HepG2 (cell line): ENCODE measurements around the gene SLC12A9. TPM values are rescaled to one million over a fixed set of nuclear protein-coding genes. Genes with fewer than 3 reads are reported as not detected.

Experiments used
- AHDC1 ChIP-seq: sonication (generic); formaldehyde crosslinking; IDR thresholded peaks from 2 replicates; pipeline ENCODE4 v1.5.1; 2020; ENCODE audit warnings: mild to moderate bottlenecking, missing genetic modification reagents, borderline replicate concordance
- ATF7-NPFF ChIP-seq: sonication (generic); formaldehyde crosslinking; IDR thresholded peaks from 2 replicates; pipeline ENCODE4 v1.8.1; 2023; ENCODE audit warnings: mild to moderate bottlenecking, low read depth, missing genetic modification reagents, moderate library complexity
- BCL6 ChIP-seq: IDR thresholded peaks from 2 replicates; pipeline ENCODE4 v1.6.1; 2016; ENCODE audit warnings: missing genetic modification reagents, missing compliant biosample characterization
- ELF4 ChIP-seq: sonication (generic); formaldehyde crosslinking; IDR thresholded peaks from 2 replicates; pipeline ENCODE4 v1.5.0; 2020; ENCODE audit warnings: missing genetic modification reagents, mild to moderate bottlenecking, moderate library complexity, borderline replicate concordance
- KDM3A ChIP-seq: IDR thresholded peaks from 2 replicates; pipeline ENCODE4 v1.6.1; 2018; ENCODE audit warnings: low read depth, missing compliant biosample characterization
- KLF13 ChIP-seq: sonication (generic); formaldehyde crosslinking; IDR thresholded peaks from 2 replicates; pipeline ENCODE4 v1.4.0; 2020; ENCODE audit warnings: mild to moderate bottlenecking, missing genetic modification reagents
- MTA3 ChIP-seq: sonication (generic); formaldehyde crosslinking; IDR thresholded peaks from 2 replicates; pipeline ENCODE4 v1.4.0; 2020; ENCODE audit warnings: missing genetic modification reagents
- NFE2 ChIP-seq: sonication (generic); formaldehyde crosslinking; IDR thresholded peaks from 2 replicates; pipeline ENCODE4 v1.4.0; 2020; ENCODE audit warnings: missing genetic modification reagents
- PHB2 ChIP-seq: fragments of 450-650 bp; IDR thresholded peaks from 2 replicates; pipeline ENCODE4 v1.6.1; 2018; ENCODE audit not compliant: partially characterized antibody
- SMC3 ChIP-seq: IDR thresholded peaks from 2 replicates; pipeline ENCODE4 v1.6.1; 2011; ENCODE audit warnings: low read length, improper control_type of control experiment
- ZBTB8A ChIP-seq: sonication (generic); formaldehyde crosslinking; IDR thresholded peaks from 2 replicates; pipeline ENCODE4 v1.4.0; 2020; ENCODE audit warnings: mild to moderate bottlenecking, low read depth, missing genetic modification reagents, borderline replicate concordance
- ZFP36 ChIP-seq: fragments of 150-350 bp; IDR thresholded peaks from 2 replicates; pipeline ENCODE4 v1.6.1; 2018; ENCODE audit warnings: borderline replicate concordance, low read length, low read depth; ENCODE audit not compliant: partially characterized antibody
- ZKSCAN5 ChIP-seq: sonication (generic); formaldehyde crosslinking; IDR thresholded peaks from 2 replicates; pipeline ENCODE4 v1.5.1; 2020; ENCODE audit warnings: mild to moderate bottlenecking, missing genetic modification reagents
- ZNF205 ChIP-seq: IDR thresholded peaks from 2 replicates; pipeline ENCODE4 v1.6.1; 2018; ENCODE audit warnings: missing biosample characterization, missing genetic modification reagents
- ZNF275 ChIP-seq: sonication (generic); formaldehyde crosslinking; IDR thresholded peaks from 2 replicates; pipeline ENCODE4 v1.8.0; 2022; ENCODE audit warnings: missing genetic modification reagents, mild to moderate bottlenecking, inconsistent platforms, borderline replicate concordance
- ZNF772 ChIP-seq: sonication (generic); formaldehyde crosslinking; IDR thresholded peaks from 2 replicates; pipeline ENCODE4 v1.5.0; 2020; ENCODE audit warnings: mild to moderate bottlenecking, missing genetic modification reagents
- ZNF776 ChIP-seq: sonication (generic); formaldehyde crosslinking; IDR thresholded peaks from 2 replicates; pipeline ENCODE4 v1.4.0; 2020; ENCODE audit warnings: mild to moderate bottlenecking, missing genetic modification reagents
- ZNF83 ChIP-seq: sonication (generic); formaldehyde crosslinking; IDR thresholded peaks from 2 replicates; pipeline ENCODE4 v1.4.0; 2020; ENCODE audit warnings: missing genetic modification reagents, mild to moderate bottlenecking, borderline replicate concordance
- ZSCAN30 ChIP-seq: sonication (generic); formaldehyde crosslinking; IDR thresholded peaks from 2 replicates; pipeline ENCODE4 v1.5.0; 2020; ENCODE audit warnings: mild to moderate bottlenecking, missing genetic modification reagents
- polyA plus RNA-seq, 8 experiments: library from polyadenylated mRNA; depleted of rRNA in 3 of 8; stranded (reverse) in 7 of 8; unstranded in 1 of 8; fragments of >200 nt; fragmentation: Illumina TruSeq in 4 of 8; extraction: Trizol in 4 of 8; gene quantifications; 2 replicates each; pipeline versions ENCODE4 v1.2.1 to v1.2.3, GENCODE V29; 2011 to 2016; ENCODE audit warnings: low read depth in 4 of 8, missing spikeins in 1 of 8, mixed read lengths in 1 of 8; ENCODE audit not compliant: insufficient read depth in 1 of 8
- total RNA-seq, 5 experiments: library from RNA; depleted of rRNA; stranded (reverse); fragments of >200 nt; fragmentation: Illumina TruSeq; extraction: Trizol; gene quantifications; 2 replicates each; pipeline ENCODE4 v1.2.3, GENCODE V29; 2016; ENCODE audit warnings: low read depth in 1 of 5
- TF ChIP-seq, protein P1 (sequence below): sonication (generic); formaldehyde crosslinking; IDR thresholded peaks from 2 replicates; pipeline ENCODE4 v1.5.1; 2020; ENCODE audit warnings: missing genetic modification reagents, mild to moderate bottlenecking, borderline replicate concordance

The SLC12A9 gene
- total and polyA plus RNA-seq, 2 of the 13 experiments (the other 11 are each of a cell fraction or from before 2014, with no cell fraction given), result 8.7 to 16.6 TPM

DNA sequence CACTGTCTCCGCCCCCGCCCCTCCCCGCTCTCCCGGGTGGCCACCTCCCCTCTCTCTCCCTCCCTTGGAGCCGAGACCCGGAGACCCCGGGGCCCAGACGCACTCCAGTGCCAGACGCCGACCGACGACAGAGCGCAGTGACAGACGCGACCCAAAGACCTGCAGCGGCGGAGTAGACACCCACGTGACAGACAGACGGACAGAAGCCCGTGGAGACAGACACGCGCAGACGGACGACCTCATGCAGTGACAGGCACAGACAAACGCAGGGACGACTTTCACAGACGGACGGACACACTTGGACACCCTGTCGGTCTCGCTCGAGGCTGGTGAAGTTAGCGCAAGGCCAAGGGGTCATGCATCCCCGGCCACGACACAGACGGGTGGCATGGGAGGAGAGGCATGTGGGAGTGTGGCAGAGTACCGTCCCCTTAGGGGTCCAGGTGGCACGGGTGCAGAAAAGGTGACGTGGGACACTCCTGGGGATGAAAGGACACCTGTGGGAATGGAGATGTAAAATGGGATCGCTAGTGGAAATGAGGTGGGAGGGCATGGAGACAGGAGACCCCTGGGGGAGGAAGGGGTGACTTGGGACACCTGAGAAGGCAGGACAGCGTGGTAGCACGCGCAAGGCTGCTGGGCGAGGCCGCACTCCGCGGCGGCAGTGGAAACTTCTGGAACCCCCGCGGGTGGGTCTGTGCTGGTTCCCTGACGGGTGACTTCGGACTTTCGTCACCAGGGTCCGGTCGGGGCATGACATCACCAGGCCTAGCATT is 43.6 kb downstream of the SLC12A9 start (continued):
- TF ChIP-seq ZNF83 (CRISPR knock-in tag) (no peak), ZNF772 (CRISPR knock-in tag) (no peak), MTA3 (CRISPR knock-in tag) (no peak), ELF4 (CRISPR knock-in tag) (no peak), ZNF275 (no peak), ZKSCAN5 (CRISPR knock-in tag) (no peak), SMC3 (no peak), ZFP36 (no peak), ZNF205 (CRISPR knock-in tag) (no peak), ZSCAN30 (no peak), KLF13 (CRISPR knock-in tag) (no peak), ZNF776 (CRISPR knock-in tag) (no peak), BCL6 (no peak), KDM3A (CRISPR knock-in tag) (no peak), AHDC1 (CRISPR knock-in tag) (no peak), PHB2 (no peak), ZBTB8A (CRISPR knock-in tag) (no peak), ATF7-NPFF (CRISPR knock-in tag) (0 out of 2 replicates have a peak, but pooled peaks have one; percentile 50), NFE2 (CRISPR knock-in tag) (no peak)
- TF ChIP-seq, protein P1, sequence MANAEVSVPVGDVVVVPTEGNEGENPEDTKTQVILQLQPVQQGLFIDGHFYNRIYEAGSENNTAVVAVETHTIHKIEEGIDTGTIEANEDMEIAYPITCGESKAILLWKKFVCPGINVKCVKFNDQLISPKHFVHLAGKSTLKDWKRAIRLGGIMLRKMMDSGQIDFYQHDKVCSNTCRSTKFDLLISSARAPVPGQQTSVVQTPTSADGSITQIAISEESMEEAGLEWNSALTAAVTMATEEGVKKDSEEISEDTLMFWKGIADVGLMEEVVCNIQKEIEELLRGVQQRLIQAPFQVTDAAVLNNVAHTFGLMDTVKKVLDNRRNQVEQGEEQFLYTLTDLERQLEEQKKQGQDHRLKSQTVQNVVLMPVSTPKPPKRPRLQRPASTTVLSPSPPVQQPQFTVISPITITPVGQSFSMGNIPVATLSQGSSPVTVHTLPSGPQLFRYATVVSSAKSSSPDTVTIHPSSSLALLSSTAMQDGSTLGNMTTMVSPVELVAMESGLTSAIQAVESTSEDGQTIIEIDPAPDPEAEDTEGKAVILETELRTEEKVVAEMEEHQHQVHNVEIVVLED, result no peak
